ENCODE data around the gene ARID4A.

DNA sequence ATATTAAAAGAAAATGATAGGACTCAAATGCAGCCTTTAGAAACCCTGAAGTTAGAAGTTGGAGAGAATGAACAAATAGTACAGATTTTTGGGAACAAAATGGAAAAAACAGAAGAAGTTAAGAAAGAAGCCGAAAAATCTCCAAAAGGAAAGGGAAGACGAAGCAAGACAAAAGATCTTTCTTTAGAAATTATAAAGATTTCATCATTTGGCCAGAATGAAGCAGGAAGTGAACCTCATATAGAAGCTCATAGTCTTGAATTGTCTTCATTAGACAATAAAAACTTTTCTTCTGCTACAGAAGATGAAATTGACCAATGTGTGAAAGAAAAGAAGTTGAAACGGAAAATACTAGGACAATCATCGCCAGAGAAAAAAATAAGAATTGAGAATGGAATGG is 66.0 kb downstream of the ARID4A start:
- TF ChIP-seq, protein P1, sequence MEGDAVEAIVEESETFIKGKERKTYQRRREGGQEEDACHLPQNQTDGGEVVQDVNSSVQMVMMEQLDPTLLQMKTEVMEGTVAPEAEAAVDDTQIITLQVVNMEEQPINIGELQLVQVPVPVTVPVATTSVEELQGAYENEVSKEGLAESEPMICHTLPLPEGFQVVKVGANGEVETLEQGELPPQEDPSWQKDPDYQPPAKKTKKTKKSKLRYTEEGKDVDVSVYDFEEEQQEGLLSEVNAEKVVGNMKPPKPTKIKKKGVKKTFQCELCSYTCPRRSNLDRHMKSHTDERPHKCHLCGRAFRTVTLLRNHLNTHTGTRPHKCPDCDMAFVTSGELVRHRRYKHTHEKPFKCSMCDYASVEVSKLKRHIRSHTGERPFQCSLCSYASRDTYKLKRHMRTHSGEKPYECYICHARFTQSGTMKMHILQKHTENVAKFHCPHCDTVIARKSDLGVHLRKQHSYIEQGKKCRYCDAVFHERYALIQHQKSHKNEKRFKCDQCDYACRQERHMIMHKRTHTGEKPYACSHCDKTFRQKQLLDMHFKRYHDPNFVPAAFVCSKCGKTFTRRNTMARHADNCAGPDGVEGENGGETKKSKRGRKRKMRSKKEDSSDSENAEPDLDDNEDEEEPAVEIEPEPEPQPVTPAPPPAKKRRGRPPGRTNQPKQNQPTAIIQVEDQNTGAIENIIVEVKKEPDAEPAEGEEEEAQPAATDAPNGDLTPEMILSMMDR (IDR thresholded peaks at IDR 0.05), result no peak
- no peak for TF ChIP-seq POLR2A (IDR thresholded peaks at IDR 0.05)
